Measurements from ENCODE around the gene CFAP20.
"Not testable (repeated sequence)": the region's sequence is repeated elsewhere in the genome, so short reads cannot be mapped to it uniquely, and the experiment has no call there.

GRCh38 chr16:58073086-58073485, 56.1 kb downstream of the CFAP20 start:
- not testable (repeated sequence) for TF ChIP-seq CTCF (IDR thresholded peaks at IDR 0.05; ENCODE audit: low read length); EZH2 (IDR thresholded peaks at IDR 0.05; ENCODE audit: borderline replicate concordance, low read length)
